Endothelial cell (in vitro differentiated cells): ENCODE measurements around the gene STX17. TPM values are rescaled to one million over a fixed set of nuclear protein-coding genes. Genes with fewer than 3 reads are reported as not detected.
"Not testable (repeated sequence)": the region's sequence is repeated elsewhere in the genome, so short reads cannot be mapped to it uniquely, and the experiment has no call there.

Experiments used
- DNase-seq: peaks from one replicate; pipeline ENCODE4 v3.0.0; 2021; ENCODE audit warnings: low spot score
- H3K27ac Mint-ChIP-seq: one replicate; pipeline ENCODE4 v1.8.0; 2021; ENCODE audit warnings: mixed read lengths, inconsistent platforms; ENCODE audit not compliant: unreplicated experiment
- H3K27me3 Mint-ChIP-seq: one replicate; pipeline ENCODE4 v1.8.0; 2021; ENCODE audit warnings: mild to moderate bottlenecking, moderate library complexity, mixed read lengths, inconsistent platforms; ENCODE audit not compliant: unreplicated experiment
- H3K36me3 Mint-ChIP-seq: one replicate; pipeline ENCODE4 v1.8.0; 2021; ENCODE audit warnings: mild to moderate bottlenecking, low read depth, mixed read lengths, inconsistent platforms; ENCODE audit not compliant: unreplicated experiment
- H3K4me1 Mint-ChIP-seq: one replicate; pipeline ENCODE4 v1.8.0; 2021; ENCODE audit warnings: mild to moderate bottlenecking, mixed read lengths, inconsistent platforms; ENCODE audit not compliant: unreplicated experiment
- H3K4me3 Mint-ChIP-seq: one replicate; pipeline ENCODE4 v1.8.0; 2021; ENCODE audit warnings: mild to moderate bottlenecking, mixed read lengths, inconsistent platforms; ENCODE audit not compliant: unreplicated experiment
- H3K9me3 Mint-ChIP-seq: one replicate; pipeline ENCODE4 v1.8.0; 2021; ENCODE audit warnings: mixed read lengths, inconsistent platforms; ENCODE audit not compliant: unreplicated experiment
- CTCF ChIP-seq: fragments of 200-600 bp; sonication (generic); IDR thresholded peaks from one replicate; pipeline ENCODE4 v1.5.0; 2021; ENCODE audit warnings: antibody characterized with exemption; ENCODE audit not compliant: unreplicated experiment
- total RNA-seq: library from RNA; stranded (reverse); fragmentation: NEBNext Ultra II Directional; extraction: Animal tissue kit (Norgen Biotek cat#: 25700); gene quantifications from one replicate; pipeline ENCODE4 v1.2.1, GENCODE V29; 2021; ENCODE audit not compliant: unreplicated experiment

The STX17 gene
- total RNA-seq, 1 donor from 2014 or later, result 28.5 TPM

GRCh38 chr9:99980598-99980997, 74.1 kb downstream of the STX17 start:
- no peak for DNase-seq
- no peak overlapping the region for H3K4me3 Mint-ChIP-seq
- no peak for TF ChIP-seq CTCF
- no peaks in the 10 kb centered on the region for H3K27me3 Mint-ChIP-seq
- H3K4me1 Mint-ChIP-seq, result peaks cover 8% of the 10 kb centered on the region
- no peak overlapping the region for H3K27ac Mint-ChIP-seq
- H3K36me3 Mint-ChIP-seq, result no peaks in the 10 kb centered on the region
- no peaks in the 10 kb centered on the region for H3K9me3 Mint-ChIP-seq

GRCh38 chr9:99986642-99987041, 80.2 kb downstream of the STX17 start:
- no peaks in the 10 kb centered on the region for H3K4me1 Mint-ChIP-seq
- no peak overlapping the region for H3K4me3 Mint-ChIP-seq
- peaks cover 27% of the 10 kb centered on the region for H3K36me3 Mint-ChIP-seq
- TF ChIP-seq CTCF, result no peak
- no peak overlapping the region for H3K27ac Mint-ChIP-seq
- DNase-seq, result no peak
- no peaks in the 10 kb centered on the region for H3K27me3 Mint-ChIP-seq
- H3K9me3 Mint-ChIP-seq, result peaks cover 4% of the 10 kb centered on the region

GRCh38 chr9:99990508-99990907, 84.1 kb downstream of the STX17 start:
- H3K36me3 Mint-ChIP-seq, result peaks cover 46% of the 10 kb centered on the region
- DNase-seq, H3K4me1 Mint-ChIP-seq, H3K9me3 Mint-ChIP-seq, H3K4me3 Mint-ChIP-seq, H3K27me3 Mint-ChIP-seq, H3K27ac Mint-ChIP-seq: not testable (repeated sequence)

- Mint-ChIP-seq H3K4me1 (no peaks in the 10 kb centered on the region), H3K27me3 (no peaks in the 10 kb centered on the region), H3K27ac (no peak overlapping the region), H3K36me3 (peaks cover 19% of the 10 kb centered on the region), H3K4me3 (no peak overlapping the region), H3K9me3 (no peaks in the 10 kb centered on the region)
- no peak for DNase-seq
- TF ChIP-seq CTCF, result no peak
Measured at GRCh38 chr9:99998266-99998665, 91.8 kb downstream of the STX17 start.

- H3K4me3 Mint-ChIP-seq, result no peak overlapping the region
- H3K4me1 Mint-ChIP-seq, result no peaks in the 10 kb centered on the region
- H3K36me3 Mint-ChIP-seq, result peaks cover 15% of the 10 kb centered on the region
- no peak for TF ChIP-seq CTCF
- H3K27ac Mint-ChIP-seq, result no peak overlapping the region
- no peaks in the 10 kb centered on the region for H3K27me3 Mint-ChIP-seq
- no peak for DNase-seq
- no peaks in the 10 kb centered on the region for H3K9me3 Mint-ChIP-seq
Measured at GRCh38 chr9:99998866-99999265, 92.4 kb downstream of the STX17 start.

GRCh38 chr9:99999797-100000196, 93.3 kb downstream of the STX17 start:
- Mint-ChIP-seq H3K9me3 (no peaks in the 10 kb centered on the region), H3K4me3 (no peak overlapping the region), H3K27ac (no peak overlapping the region), H3K4me1 (no peaks in the 10 kb centered on the region), H3K36me3 (peaks cover 11% of the 10 kb centered on the region), H3K27me3 (no peaks in the 10 kb centered on the region)
- TF ChIP-seq CTCF, result no peak
- no peak for DNase-seq
